ENCODE measurements around the gene FHAD1. TPM values are rescaled to one million over a fixed set of nuclear protein-coding genes. Genes with fewer than 3 reads are reported as not detected.

FHAD1 gene
- total and polyA plus RNA-seq, 2 of the 13 experiments (the other 11 are each of a cell fraction or from before 2014, with no cell fraction given): not detected

DNA sequence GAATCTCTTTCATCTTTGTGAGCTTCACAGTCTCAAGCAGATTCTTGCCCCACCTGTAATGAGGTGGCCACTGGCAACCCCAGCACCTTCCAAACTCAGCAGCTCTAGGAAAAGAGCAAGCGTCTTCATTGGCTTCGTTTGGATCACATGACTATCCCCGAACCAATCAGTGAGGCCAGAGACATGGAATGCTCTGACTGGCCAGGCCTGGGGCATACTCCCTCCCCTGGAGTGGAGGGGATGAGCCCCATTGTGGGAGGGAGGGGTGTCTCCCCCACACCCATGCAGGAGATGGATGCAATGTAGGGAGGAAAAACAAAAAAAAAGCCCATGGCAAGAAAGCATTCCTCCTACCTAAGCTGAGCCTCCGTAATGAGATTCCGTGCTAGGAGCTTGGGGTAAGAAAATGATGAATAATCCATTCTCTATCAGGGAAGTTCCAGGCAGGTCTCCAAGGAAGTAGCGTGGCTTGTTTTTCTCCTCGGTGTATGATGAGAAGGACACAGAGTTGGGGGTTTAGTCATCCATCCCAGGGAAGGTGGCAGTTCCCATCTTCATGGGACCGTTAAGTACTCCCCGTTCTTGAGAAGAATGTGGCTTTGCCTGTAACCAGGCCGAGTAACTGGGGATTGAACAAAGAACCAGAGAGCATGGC lies 32.7 kb downstream of the FHAD1 start:
- BruUV-seq (replicated peaks): no TSS peak
- WGBS (ENCODE audit: low lambda C conversion rate): 41% methylated on average over 10 of the region's 10 CpGs
- Histone ChIP-seq H2AFZ (ENCODE audit: low read length) (no peak overlapping the region), H3K79me2 (ENCODE audit: insufficient read depth, low read length) (no peaks in the 10 kb centered on the region), H3K9me3 (ENCODE audit: low read length) (no peaks in the 10 kb centered on the region), H3K4me3 (replicated peaks in 1 of 3; ENCODE audit: insufficient read depth in 1 of 3, low read depth in 2 of 3, low read length in 3 of 3) (no peak overlapping the region), H3K27ac (ENCODE audit: extremely low read length, insufficient read depth, low read length) (no peak overlapping the region), H4K20me1 (ENCODE audit: insufficient read depth, low read length) (no peaks in the 10 kb centered on the region), H3K36me3 (replicated peaks in 1 of 2; ENCODE audit: control insufficient read depth in 1 of 2, insufficient read depth in 2 of 2, low read length in 2 of 2) (no peaks in the 10 kb centered on the region), H3K4me1 (ENCODE audit: insufficient read depth, low read length) (peaks cover 21% of the 10 kb centered on the region), H3K9ac (ENCODE audit: insufficient read depth, low read depth, low read length) (no peak overlapping the region), H3K4me2 (ENCODE audit: low read depth, low read length) (no peak overlapping the region), H3K27me3 (ENCODE audit: control insufficient read depth in 1 of 2, insufficient read depth in 2 of 2, low read length in 2 of 2) (peaks cover 3 to 45% of the 10 kb centered on the region in 2 experiments; a peak in 4 of 5 replicates)
- in situ Hi-C loops (cut with HindIII; ENCODE audit: extremely low pct_ligation_motif_present, low pct_unique_long_range_greater_than_20kb): no loop called here
- TF ChIP-seq ZMYM4 (CRISPR knock-in tag; IDR thresholded peaks at IDR 0.05) (no peak), ZNF660 (CRISPR knock-in tag; IDR thresholded peaks at IDR 0.05; ENCODE audit: borderline replicate concordance, low read depth) (no peak), NFYB (CRISPR knock-in tag; IDR thresholded peaks at IDR 0.05) (peak; percentile 62), NFYC (CRISPR knock-in tag; IDR thresholded peaks at IDR 0.05) (peak; percentile 70)
- TF ChIP-seq, protein P1, sequence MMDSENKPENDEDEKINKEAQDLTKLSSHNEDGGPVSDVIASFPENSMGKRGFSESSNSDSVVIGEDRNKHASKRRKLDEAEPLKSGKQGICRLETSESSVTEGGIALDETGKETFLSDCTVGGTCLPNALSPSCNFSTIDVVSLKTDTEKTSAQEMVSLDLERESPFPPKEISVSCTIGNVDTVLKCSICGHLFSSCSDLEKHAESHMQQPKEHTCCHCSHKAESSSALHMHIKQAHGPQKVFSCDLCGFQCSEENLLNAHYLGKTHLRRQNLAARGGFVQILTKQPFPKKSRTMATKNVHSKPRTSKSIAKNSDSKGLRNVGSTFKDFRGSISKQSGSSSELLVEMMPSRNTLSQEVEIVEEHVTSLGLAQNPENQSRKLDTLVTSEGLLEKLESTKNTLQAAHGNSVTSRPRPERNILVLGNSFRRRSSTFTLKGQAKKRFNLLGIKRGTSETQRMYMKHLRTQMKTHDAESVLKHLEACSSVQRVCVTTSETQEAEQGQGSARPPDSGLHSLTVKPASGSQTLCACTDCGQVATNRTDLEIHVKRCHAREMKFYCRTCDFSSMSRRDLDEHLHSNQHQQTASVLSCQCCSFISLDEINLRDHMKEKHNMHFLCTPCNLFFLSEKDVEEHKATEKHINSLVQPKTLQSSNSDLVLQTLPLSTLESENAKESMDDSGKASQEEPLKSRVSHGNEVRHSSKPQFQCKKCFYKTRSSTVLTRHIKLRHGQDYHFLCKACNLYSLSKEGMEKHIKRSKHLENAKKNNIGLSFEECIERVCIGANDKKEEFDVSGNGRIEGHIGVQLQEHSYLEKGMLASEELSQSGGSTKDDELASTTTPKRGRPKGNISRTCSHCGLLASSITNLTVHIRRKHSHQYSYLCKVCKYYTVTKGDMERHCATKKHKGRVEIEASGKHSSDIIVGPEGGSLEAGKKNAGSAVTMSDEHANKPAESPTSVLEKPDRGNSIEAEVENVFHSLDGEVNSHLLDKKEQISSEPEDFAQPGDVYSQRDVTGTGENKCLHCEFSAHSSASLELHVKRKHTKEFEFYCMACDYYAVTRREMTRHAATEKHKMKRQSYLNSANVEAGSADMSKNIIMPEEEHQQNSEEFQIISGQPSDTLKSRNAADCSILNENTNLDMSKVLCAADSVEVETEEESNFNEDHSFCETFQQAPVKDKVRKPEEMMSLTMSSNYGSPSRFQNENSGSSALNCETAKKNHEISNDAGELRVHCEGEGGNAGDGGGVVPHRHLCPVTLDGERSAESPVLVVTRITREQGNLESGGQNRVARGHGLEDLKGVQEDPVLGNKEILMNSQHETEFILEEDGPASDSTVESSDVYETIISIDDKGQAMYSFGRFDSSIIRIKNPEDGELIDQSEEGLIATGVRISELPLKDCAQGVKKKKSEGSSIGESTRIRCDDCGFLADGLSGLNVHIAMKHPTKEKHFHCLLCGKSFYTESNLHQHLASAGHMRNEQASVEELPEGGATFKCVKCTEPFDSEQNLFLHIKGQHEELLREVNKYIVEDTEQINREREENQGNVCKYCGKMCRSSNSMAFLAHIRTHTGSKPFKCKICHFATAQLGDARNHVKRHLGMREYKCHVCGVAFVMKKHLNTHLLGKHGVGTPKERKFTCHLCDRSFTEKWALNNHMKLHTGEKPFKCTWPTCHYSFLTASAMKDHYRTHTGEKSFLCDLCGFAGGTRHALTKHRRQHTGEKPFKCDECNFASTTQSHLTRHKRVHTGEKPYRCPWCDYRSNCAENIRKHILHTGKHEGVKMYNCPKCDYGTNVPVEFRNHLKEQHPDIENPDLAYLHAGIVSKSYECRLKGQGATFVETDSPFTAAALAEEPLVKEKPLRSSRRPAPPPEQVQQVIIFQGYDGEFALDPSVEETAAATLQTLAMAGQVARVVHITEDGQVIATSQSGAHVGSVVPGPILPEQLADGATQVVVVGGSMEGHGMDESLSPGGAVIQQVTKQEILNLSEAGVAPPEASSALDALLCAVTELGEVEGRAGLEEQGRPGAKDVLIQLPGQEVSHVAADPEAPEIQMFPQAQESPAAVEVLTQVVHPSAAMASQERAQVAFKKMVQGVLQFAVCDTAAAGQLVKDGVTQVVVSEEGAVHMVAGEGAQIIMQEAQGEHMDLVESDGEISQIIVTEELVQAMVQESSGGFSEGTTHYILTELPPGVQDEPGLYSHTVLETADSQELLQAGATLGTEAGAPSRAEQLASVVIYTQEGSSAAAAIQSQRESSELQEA (CRISPR knock-in tag; IDR thresholded peaks at IDR 0.05; ENCODE audit: not compliant biosample characterization): no peak
- DNase-seq (ENCODE audit: low spot score) (no peak), ATAC-seq (no peak), FAIRE-seq (no peak)
- ChIA-PET CTCF (ENCODE audit: low intra/inter-chr PET ratio, low total read pairs) (interaction anchor here (0.5 kb wide), 1 partner anchor 28 kb away, joined by 3 read pairs; no protein-coding TSS in a partner anchor), POLR2A (no interaction called here)
- intact Hi-C loops (cut with micrococcal nuclease; ENCODE audit: unreplicated experiment): no loop called here

Data from HepG2 (cell line).